ENCODE measurements around the gene UIMC1.

The UIMC1 gene

DNA sequence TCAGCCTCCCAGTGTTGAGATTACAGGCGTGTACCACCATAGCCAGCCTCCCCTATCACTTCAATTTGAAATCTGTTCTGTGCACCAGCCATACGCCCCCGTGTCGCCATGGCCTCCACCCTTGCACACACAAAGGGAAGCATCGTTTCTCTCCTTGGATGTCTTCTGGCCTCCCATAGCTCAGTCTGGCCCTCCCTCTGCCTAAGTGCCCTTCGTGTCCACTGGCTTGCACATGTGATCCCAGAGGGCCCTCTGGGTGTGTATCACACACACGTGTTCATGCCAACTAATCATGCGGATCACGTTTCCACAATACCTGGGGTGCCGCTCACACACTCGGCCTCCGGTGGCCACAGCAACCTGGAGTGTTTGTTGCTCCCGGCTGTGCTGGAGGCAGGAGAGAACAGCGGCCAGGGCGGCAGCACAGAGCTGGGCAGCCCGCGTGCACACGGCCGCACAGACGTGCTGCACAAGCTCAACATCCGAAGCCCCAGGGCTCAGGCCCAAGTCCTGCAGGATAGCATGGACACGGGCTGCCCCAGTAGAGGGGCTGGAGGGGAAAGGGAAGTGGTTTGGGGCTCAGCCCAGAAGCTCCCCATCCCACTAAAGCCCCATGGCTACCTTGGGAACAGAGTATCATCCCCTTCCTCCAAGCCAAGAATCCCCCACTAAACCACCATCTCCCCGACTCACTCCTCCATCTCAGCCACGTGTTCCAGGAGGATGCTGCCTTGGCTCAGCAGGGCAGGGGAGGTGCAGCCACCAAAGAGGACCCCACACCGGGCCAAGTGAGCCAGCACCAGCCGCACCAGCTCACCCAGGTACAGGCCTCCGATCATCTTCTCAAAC, 118.3 kb downstream of the UIMC1 start:
- Histone ChIP-seq H3K27ac (no peak overlapping the region), H3K9ac (no peak overlapping the region), H3K27me3 (ENCODE audit: insufficient read depth, low read depth) (peaks cover 25% of the 10 kb centered on the region), H2AFZ (ENCODE audit: low read depth) (no peak overlapping the region), H3K4me3 (IDR thresholded peaks at IDR 0.05; ENCODE audit: insufficient read depth, low read depth, low read length) (no peak overlapping the region), H3K4me2 (no peak overlapping the region), H4K20me1 (ENCODE audit: insufficient read depth) (no peaks in the 10 kb centered on the region), H3K79me2 (ENCODE audit: insufficient read depth, low read depth) (no peaks in the 10 kb centered on the region), H3K4me1 (ENCODE audit: low read depth, poor library complexity, severe bottlenecking) (no peaks in the 10 kb centered on the region), H3K36me3 (ENCODE audit: insufficient read depth) (no peaks in the 10 kb centered on the region)
- no peak for TF ChIP-seq CTCF (conservative IDR thresholded peaks at IDR 0.05; ENCODE audit: low read depth, low read length)

DNA sequence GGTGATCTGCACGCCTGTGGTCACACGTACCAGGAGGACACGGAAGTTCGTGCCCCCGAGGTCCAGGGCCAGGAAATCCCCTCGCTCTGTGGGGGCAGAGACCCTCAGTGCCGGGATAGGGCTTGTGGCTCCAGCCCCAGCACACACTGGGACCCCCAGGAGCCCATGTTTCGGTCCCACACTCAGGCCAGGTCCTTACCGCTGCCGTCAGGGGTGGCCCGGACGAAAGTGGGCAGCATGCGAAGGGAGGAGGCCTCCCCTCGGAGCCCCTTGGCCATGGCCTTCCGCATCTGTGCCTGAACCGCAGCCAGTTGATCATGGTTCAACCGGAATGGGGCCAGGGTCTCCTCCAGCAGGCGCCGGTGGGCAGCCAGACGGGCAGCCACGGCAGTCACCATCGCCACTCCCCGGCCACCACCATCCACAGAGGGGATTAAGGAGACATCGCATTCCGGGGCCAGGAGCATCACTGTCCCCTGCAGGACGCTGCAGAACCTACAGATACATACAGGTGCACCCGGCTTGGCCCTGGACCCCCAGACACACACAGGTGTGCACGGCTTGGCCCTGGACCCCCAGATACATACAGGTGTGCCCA, 119.2 kb downstream of the UIMC1 start:
- Histone ChIP-seq H3K9ac (no peak overlapping the region), H3K36me3 (ENCODE audit: insufficient read depth) (no peaks in the 10 kb centered on the region), H4K20me1 (ENCODE audit: insufficient read depth) (no peaks in the 10 kb centered on the region)

DNA sequence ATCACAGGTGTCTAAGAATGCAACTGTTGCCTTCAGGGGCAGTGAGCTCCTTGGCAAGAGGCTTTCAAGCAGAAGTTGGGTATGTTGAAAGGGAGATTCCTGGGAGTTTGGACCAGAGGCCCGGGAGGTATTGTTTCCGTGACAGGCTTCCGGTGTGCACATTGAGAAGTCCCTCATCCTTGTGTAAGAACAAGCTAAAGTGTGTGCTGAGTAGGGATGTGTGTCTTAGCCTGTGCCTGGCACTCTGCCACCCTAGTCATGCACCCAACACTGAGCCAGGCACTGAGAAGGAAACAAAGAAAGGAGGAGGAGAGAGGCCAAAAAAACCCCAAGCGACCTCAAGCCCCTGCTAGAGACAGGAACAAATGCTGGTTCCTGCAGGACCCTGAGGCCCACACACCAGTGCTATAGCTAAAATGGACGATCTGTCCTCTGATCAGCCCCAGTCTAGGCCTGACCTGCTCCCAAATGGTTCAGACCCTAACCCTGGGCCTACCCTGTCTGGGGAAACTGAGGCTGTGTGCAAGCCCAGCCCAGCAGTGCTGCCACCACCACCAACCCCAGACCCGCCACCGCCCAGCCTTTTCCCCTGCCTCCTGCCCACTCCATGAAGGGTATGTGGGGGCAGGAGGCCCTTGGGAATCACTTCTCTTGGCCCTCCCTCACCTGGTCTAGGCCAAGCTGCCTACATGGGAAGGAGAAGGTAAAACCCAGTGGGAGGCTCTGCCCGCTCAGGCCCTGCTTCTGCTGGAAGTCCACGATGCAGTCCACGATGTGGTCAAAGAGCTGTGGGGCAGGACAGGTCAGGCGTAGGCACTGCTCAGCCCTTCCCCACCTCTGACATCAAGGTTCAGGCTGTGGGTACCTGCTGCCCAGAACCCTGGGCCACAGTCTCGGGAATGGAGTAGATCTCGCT, 120.0 kb downstream of the UIMC1 start:
- H2AFZ ChIP-seq (ENCODE audit: low read depth), result no peak overlapping the region
- no peak for TF ChIP-seq CTCF (conservative IDR thresholded peaks at IDR 0.05; ENCODE audit: low read depth, low read length)
- no peaks in the 10 kb centered on the region for H3K36me3 ChIP-seq (ENCODE audit: insufficient read depth)
- H3K27me3 ChIP-seq (ENCODE audit: insufficient read depth, low read depth), result peaks cover 26% of the 10 kb centered on the region
- no peak overlapping the region for H3K4me3 ChIP-seq (IDR thresholded peaks at IDR 0.05; ENCODE audit: insufficient read depth, low read depth, low read length)
- no peak overlapping the region for H3K9ac ChIP-seq
- no peak overlapping the region for H3K27ac ChIP-seq
- H3K4me1 ChIP-seq (ENCODE audit: low read depth, poor library complexity, severe bottlenecking), result no peaks in the 10 kb centered on the region
- no peak overlapping the region for H3K4me2 ChIP-seq
- H4K20me1 ChIP-seq (ENCODE audit: insufficient read depth), result no peaks in the 10 kb centered on the region
- H3K79me2 ChIP-seq (ENCODE audit: insufficient read depth, low read depth), result no peaks in the 10 kb centered on the region

More for the DNA sequence above, 119.2 kb downstream of the UIMC1 start:
- Histone ChIP-seq H3K79me2 (ENCODE audit: insufficient read depth, low read depth) (no peaks in the 10 kb centered on the region), H3K27ac (no peak overlapping the region), H3K4me1 (ENCODE audit: low read depth, poor library complexity, severe bottlenecking) (no peaks in the 10 kb centered on the region), H3K4me2 (no peak overlapping the region), H2AFZ (ENCODE audit: low read depth) (no peak overlapping the region), H3K27me3 (ENCODE audit: insufficient read depth, low read depth) (peaks cover 26% of the 10 kb centered on the region), H3K4me3 (IDR thresholded peaks at IDR 0.05; ENCODE audit: insufficient read depth, low read depth, low read length) (no peak overlapping the region)
- no peak for TF ChIP-seq CTCF (conservative IDR thresholded peaks at IDR 0.05; ENCODE audit: low read depth, low read length)

GRCh38 chr5:176884571-176884890, 122.0 kb downstream of the UIMC1 start:
- Histone ChIP-seq H3K36me3 (ENCODE audit: insufficient read depth) (no peaks in the 10 kb centered on the region), H3K27ac (no peak overlapping the region), H3K4me2 (no peak overlapping the region), H4K20me1 (ENCODE audit: insufficient read depth) (no peaks in the 10 kb centered on the region), H3K79me2 (ENCODE audit: insufficient read depth, low read depth) (no peaks in the 10 kb centered on the region), H3K4me3 (IDR thresholded peaks at IDR 0.05; ENCODE audit: insufficient read depth, low read depth, low read length) (no peak overlapping the region), H2AFZ (ENCODE audit: low read depth) (no peak overlapping the region), H3K9ac (no peak overlapping the region), H3K4me1 (ENCODE audit: low read depth, poor library complexity, severe bottlenecking) (no peaks in the 10 kb centered on the region), H3K27me3 (ENCODE audit: insufficient read depth, low read depth) (peaks cover 39% of the 10 kb centered on the region)
- TF ChIP-seq CTCF (conservative IDR thresholded peaks at IDR 0.05; ENCODE audit: low read depth, low read length), result no peak

Data from KMS-11 (cell line).